Prostate gland (tissue), 2 donors: ENCODE data around the gene EEF1AKMT1. TPM values are rescaled to one million over a fixed set of nuclear protein-coding genes. Genes with fewer than 3 reads are reported as not detected.

Experiments used
- DNase-seq: peaks from one replicate; pipeline ENCODE4 v3.0.0-alpha.2; 2019; ENCODE audit warnings: low spot score
- H3K27ac ChIP-seq, 2 donors: fragments of 200-600 bp; sonication (generic); 2 replicates each; pipeline ENCODE4 v1.5.1; 2017 to 2019
- H3K27me3 ChIP-seq: fragments of 200-600 bp; sonication (generic); replicated peaks from 2 replicates; pipeline ENCODE4 v1.5.1; 2019; ENCODE audit not compliant: insufficient read depth
- H3K36me3 ChIP-seq, 2 donors: fragments of 200-600 bp; sonication (generic); 1 replicate in 1 of 2; 2 replicates in 1 of 2; pipeline versions ENCODE4 v1.5.1 to v1.8.1; 2017 to 2019
- H3K4me1 ChIP-seq: fragments of 200-600 bp; sonication (generic); replicated peaks from 2 replicates; pipeline ENCODE4 v1.5.1; 2019
- H3K4me3 ChIP-seq, 2 donors: fragments of 200-600 bp; sonication (generic); 2 replicates each; pipeline ENCODE4 v1.5.1; 2017 to 2019
- H3K9me3 ChIP-seq: fragments of 200-600 bp; sonication (generic); 2 replicates; pipeline ENCODE4 v1.5.1; 2017
- POLR2A ChIP-seq: fragments of 450-650 bp; IDR thresholded peaks from one replicate; pipeline ENCODE4 v1.6.1; 2016; ENCODE audit warnings: antibody characterized with exemption, mild to moderate bottlenecking
- POLR2AphosphoS5 ChIP-seq: sonication (generic); formaldehyde crosslinking; IDR thresholded peaks from one replicate; pipeline ENCODE4 v1.6.1; 2017; ENCODE audit warnings: antibody characterized with exemption
- WGBS: methylation state at CpG from one replicate; pipeline ENCODE4 v1.1.5; 2018; 5-methylcytosine and 5-hydroxymethylcytosine counted together
- intact Hi-C: fragments of 100-400 bp; cut with DNase I; formaldehyde crosslinking; loops from one replicate; pipeline ENCODE4 v1.14.2; 2022
- total RNA-seq, 2 donors: library from RNA; depleted of rRNA; stranded (reverse); fragments of >200 nt; gene quantifications; one replicate each; pipeline ENCODE4 v1.1.0, GENCODE V29; 2016
- TF ChIP-seq, protein P1 (sequence below), 4 experiments: fragments of 200-600 bp in 2 of 4; fragments of 450-650 bp in 2 of 4; sonication (generic) in 2 of 4; IDR thresholded peaks; 1 replicate in 3 of 4; 2 replicates in 1 of 4; pipeline ENCODE4 v1.5.1; 2016 to 2019; ENCODE audit warnings: antibody characterized with exemption in 4 of 4, mild to moderate bottlenecking in 2 of 4, moderate library complexity in 2 of 4

EEF1AKMT1 gene, protein sequence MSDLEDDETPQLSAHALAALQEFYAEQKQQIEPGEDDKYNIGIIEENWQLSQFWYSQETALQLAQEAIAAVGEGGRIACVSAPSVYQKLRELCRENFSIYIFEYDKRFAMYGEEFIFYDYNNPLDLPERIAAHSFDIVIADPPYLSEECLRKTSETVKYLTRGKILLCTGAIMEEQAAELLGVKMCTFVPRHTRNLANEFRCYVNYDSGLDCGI
- total RNA-seq = 10 to 100 TPM; 11.4 to 31.6 TPM

- peak; percentile 83 for DNase-seq
- intact Hi-C loops = loop anchor here (5.0 kb wide), 1 partner anchor 39 kb away; no protein-coding TSS in a partner anchor
- no peaks in the 10 kb centered on the region for H3K27me3 ChIP-seq
- peak within 1 kb of the TSS; percentile 83 to 89 for H3K27ac ChIP-seq
- H3K4me3 ChIP-seq = peak within 1 kb of the TSS; percentile 61 to 63
- under 1% methylated on average over 68 of the region's 72 CpGs for WGBS
- no peaks in the 10 kb centered on the region for H3K9me3 ChIP-seq
- TF ChIP-seq, protein P1, sequence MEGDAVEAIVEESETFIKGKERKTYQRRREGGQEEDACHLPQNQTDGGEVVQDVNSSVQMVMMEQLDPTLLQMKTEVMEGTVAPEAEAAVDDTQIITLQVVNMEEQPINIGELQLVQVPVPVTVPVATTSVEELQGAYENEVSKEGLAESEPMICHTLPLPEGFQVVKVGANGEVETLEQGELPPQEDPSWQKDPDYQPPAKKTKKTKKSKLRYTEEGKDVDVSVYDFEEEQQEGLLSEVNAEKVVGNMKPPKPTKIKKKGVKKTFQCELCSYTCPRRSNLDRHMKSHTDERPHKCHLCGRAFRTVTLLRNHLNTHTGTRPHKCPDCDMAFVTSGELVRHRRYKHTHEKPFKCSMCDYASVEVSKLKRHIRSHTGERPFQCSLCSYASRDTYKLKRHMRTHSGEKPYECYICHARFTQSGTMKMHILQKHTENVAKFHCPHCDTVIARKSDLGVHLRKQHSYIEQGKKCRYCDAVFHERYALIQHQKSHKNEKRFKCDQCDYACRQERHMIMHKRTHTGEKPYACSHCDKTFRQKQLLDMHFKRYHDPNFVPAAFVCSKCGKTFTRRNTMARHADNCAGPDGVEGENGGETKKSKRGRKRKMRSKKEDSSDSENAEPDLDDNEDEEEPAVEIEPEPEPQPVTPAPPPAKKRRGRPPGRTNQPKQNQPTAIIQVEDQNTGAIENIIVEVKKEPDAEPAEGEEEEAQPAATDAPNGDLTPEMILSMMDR (IDR thresholded peaks at IDR 0.05) = no peak
- peak; percentile 79 for TF ChIP-seq POLR2A
- TF ChIP-seq POLR2AphosphoS5 = peak; percentile 94
- H3K36me3 ChIP-seq = no peaks in the 10 kb centered on the region
- H3K4me1 ChIP-seq = no peaks in the 10 kb centered on the region
Measured at GRCh38 chr13:20773194-20774080, at the start of gene EEF1AKMT1. TSS of gene EEF1AKMT1 (minus strand) at chr13:20773961. CDS start at chr13:20757598, 16,363 bp downstream.

- intact Hi-C loops = no loop called here
- 100% methylated on average over 1 of the region's 1 CpG for WGBS
- TF ChIP-seq POLR2AphosphoS5 = no peak
- no peaks in the 10 kb centered on the region for H3K27me3 ChIP-seq
- H3K4me1 ChIP-seq = no peaks in the 10 kb centered on the region
- no peaks in the 10 kb centered on the region for H3K36me3 ChIP-seq
- H3K9me3 ChIP-seq = no peaks in the 10 kb centered on the region
- no peak overlapping the region for H3K4me3 ChIP-seq
- no peak overlapping the region for H3K27ac ChIP-seq
- DNase-seq = no peak
Measured at GRCh38 chr13:20823071-20823470, 49.3 kb upstream of the EEF1AKMT1 start.

DNA sequence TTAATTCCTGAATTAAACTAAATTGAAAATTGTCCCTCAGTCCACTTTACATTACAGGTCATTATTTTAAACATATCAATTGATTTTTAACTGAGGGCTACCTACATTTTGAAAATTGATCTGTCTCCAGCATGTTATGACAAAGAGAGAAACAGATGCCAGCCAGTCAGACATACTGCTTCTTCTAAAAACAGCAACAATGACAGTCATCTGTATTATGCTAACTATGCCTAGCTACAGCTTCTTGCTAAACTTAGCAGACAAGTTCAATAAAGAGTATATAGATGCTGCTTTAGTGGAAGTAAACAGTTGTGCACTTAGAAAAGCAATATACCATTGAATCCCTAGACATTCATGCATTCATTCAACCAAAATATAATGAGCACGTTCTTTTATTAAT lies 48.6 kb upstream of the EEF1AKMT1 start:
- H3K4me3 ChIP-seq = no peak overlapping the region
- TF ChIP-seq POLR2A (no peak), POLR2AphosphoS5 (no peak)
- TF ChIP-seq, protein P1 (IDR thresholded peaks at IDR 0.05) = no peak
- no peaks in the 10 kb centered on the region for H3K4me1 ChIP-seq
- H3K9me3 ChIP-seq = no peaks in the 10 kb centered on the region
- H3K36me3 ChIP-seq = no peaks in the 10 kb centered on the region
- intact Hi-C loops = no loop called here
- no peak overlapping the region for H3K27ac ChIP-seq
- H3K27me3 ChIP-seq = no peaks in the 10 kb centered on the region
- WGBS = 96% methylated on average over 1 of the region's 1 CpG
- DNase-seq = no peak

GRCh38 chr13:20819715-20820114 lies 46.0 kb upstream of the EEF1AKMT1 start:
- DNase-seq = no peak
- intact Hi-C loops = loop anchor here (10.0 kb wide), 1 partner anchor 225 kb away; no protein-coding TSS in a partner anchor
- 96% methylated on average over 3 of the region's 3 CpGs for WGBS

DNA sequence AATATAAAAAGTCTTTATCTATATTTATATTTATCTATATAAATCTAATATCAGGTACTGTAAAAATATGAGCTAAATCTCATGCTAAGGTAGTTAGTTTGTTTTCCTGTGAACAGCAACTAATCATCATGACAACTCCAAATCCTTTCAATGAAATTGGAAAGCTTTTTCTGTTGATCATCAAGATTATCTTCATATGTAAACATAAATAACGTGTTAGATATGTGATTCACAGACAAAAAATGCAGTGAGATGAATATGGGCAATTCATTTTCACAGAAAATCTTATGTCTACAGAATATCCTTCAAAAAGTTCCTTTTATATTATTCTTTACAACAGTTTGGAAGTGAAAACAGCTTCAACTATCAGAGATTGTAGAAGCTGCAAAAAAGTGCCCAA lies 41.7 kb upstream of the EEF1AKMT1 start:
- WGBS = 38% methylated on average over 1 of the region's 1 CpG
- DNase-seq = no peak
- TF ChIP-seq POLR2A (no peak), POLR2AphosphoS5 (no peak)
- TF ChIP-seq, protein P1 (IDR thresholded peaks at IDR 0.05) = no peak
- Histone ChIP-seq H3K27me3 (no peaks in the 10 kb centered on the region), H3K9me3 (no peaks in the 10 kb centered on the region), H3K36me3 (no peaks in the 10 kb centered on the region), H3K27ac (no peak overlapping the region), H3K4me1 (no peaks in the 10 kb centered on the region), H3K4me3 (no peak overlapping the region)
- intact Hi-C loops = loop anchor here (10.0 kb wide), 1 partner anchor 229 kb away; no protein-coding TSS in a partner anchor

More at GRCh38 chr13:20819715-20820114, 46.0 kb upstream of the EEF1AKMT1 start:
- Histone ChIP-seq H3K4me3 (no peak overlapping the region), H3K9me3 (no peaks in the 10 kb centered on the region), H3K27me3 (no peaks in the 10 kb centered on the region), H3K27ac (no peak overlapping the region), H3K4me1 (no peaks in the 10 kb centered on the region), H3K36me3 (no peaks in the 10 kb centered on the region)
- TF ChIP-seq POLR2AphosphoS5 = no peak
- TF ChIP-seq, protein P1 (IDR thresholded peaks at IDR 0.05) = no peak
- TF ChIP-seq POLR2A = no peak
